GM21381 (cell line): ENCODE results near the gene SOX6.
"Not testable (repeated sequence)": the region's sequence is repeated elsewhere in the genome, so short reads cannot be mapped to it uniquely, and the experiment has no call there.

Source experiments
- ATAC-seq: cut with Tn5 transposase; IDR thresholded peaks from one replicate; pipeline ENCODE4 v1.9.1; 2021; ENCODE audit warnings: mild to moderate bottlenecking, moderate library complexity; ENCODE audit not compliant: unreplicated experiment

Gene SOX6

DNA sequence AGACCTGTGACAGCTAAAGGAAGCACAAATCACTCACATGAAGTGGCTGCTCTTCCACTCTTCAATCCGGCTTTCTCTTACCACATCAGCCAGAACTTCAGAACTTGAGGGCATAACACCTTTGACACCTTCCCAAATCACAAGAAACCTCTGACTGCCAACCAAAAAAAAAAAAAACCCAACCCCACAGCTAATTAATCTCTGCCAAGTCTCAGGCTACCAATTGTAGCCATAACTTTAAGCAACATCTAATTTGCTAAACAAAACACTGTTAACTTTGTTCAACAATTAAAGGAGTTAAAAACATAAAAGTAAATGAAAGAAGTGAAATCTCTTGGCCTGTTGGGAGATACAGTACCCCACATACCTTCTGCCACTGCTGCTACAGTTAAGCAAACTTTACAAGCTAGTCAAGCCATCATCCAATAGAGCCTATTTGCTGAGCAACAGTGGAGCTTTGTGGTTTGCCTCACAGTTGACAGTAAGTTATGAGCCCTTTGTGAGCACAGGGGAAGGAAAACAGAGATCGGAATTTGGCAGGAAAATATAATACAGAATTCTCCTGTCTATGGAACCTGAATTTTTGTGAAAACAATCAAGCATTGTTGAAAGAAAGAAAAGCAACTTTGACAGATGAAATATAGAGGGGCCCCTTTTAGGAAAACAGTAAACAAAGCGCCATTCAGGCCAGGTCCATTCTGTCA lies at the start of gene SOX6:
Gene SOX6, minus strand, starts transcription at position 490 of the 704 bp plus-strand sequence. CDS start 15,298 bp downstream, outside the sequence.
- ATAC-seq: no peak

DNA sequence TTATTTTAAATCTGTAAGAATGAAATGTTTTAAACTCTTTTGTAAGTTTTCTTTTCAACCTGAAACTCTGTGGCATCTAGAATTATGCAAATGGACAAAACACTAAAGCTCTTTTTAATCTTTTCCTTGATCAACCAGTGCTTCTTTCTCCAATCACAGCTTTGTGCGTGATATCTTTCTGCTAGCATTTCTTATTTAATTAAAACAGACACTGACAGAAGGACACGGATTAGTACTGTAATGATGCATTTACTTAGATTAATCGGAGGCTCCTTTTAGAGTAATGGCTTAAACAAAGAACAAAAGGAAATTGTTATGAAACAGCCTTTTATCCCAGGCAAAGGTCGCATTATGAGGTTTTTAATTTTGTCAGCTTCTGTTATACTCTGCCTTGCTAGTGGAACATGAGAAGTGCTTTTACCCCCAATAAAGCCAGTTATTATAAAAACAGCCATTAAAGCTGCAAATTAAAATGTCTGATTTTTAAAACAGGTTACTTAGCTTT lies 48.5 kb upstream of the SOX6 start:
- ATAC-seq: no peak

DNA sequence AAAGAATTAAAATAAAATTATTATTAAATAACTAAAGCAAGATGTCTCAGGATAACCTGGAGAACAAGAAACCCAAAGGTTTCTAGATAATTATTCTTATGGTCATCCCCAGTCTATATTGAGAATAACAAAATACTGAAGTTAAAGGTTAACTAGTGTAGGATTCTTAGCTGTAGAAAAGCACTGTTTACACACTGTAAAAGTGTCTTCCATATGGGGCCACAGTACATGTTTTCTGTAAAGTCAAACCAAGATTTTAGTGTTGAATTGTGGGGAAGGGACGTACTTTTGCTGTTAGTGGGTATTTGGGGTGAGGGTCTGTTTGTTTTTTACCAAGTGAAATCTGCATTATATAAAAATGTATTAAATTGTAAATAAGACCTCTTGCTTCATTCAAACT lies 47.5 kb upstream of the SOX6 start:
- no peak for ATAC-seq

DNA sequence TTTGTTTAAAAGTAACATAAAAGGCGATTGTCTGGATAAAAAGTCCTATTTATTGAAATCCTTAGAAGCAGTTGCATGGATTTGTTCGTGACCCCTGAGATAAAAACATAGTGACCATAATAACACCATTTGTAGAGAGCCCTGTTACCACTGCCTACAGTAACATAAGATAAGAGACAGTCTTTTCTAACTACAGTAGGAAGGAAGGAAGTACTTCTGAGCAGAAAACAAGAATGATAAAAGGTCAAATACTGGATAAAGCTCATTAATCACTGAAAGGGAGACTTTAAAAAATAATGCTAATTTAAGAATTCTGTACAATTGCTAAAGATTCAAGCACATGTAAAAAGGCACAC lies 47.1 kb upstream of the SOX6 start:
- no peak for ATAC-seq

DNA sequence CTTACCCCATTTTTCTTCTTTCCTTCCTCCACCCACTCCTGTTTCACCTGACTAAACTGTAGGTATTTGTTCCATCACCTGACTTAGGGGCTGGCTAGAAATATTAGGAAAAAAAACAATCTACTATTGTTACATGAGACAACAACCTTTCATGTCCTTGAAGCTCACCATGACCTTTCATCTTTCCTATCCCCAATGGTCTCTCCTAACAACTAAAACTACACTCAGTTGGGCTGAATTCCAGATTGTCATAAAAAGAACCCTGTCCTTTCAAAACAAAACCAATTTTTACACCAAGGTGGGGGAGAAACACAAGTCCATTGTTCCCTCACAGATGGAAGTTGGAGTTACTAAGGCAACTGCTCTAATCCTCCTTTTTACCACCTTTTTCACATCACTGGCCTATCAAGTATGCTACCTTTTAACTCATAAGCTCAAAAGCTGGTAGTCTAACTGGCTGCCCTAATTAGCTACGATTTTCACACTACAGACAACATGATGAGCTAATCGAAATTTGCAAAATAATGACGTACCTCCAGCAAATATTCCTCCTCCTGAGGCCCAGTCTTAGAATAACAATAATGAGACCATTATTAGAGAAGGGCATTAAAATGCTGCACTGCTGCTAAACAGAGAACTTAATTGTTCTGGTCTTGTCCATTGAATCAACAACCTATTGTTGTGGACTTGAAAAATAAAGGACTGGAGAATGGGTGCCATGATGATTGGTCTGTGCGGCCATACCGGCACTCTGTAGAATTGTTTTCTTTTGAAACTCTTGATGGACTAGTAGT lies 46.5 kb upstream of the SOX6 start:
- ATAC-seq: no peak

DNA sequence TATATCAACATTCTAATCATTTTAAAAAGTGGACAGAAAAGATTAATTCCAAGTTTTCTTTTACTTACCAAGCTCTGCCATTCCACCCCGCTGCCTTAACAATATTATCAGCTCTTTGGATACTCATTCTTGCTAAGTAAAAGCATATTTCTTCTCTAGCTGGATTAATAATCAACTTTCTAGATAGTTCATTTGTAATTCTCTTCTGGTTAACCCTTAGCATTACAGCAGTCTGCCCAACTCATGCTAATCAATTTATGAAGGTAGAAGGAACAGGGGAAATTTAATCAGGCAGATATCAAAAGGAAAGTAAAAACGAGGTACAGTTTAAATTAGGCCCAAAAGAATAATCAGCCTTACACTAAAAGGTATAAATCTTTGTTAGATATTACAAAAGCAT lies 41.0 kb upstream of the SOX6 start:
- ATAC-seq: no peak

DNA sequence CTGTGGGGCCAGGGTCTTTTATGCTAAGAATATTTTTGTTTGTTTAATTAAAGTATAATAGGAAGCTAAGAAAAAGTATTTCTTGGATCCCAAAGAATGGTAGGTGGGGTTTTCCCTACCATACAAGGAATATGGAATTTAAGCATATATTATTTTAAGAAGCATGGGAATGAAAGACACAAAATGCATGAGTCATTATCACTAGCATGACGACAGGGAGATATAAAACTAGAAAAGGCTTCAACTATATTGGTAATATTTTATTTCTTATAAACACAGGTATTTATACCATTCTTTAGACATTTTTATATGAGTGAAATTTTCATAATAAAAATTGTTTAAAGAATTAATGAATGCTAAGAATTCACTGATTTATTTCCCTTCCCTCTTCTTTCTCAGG lies 39.3 kb upstream of the SOX6 start:
- ATAC-seq: no peak

DNA sequence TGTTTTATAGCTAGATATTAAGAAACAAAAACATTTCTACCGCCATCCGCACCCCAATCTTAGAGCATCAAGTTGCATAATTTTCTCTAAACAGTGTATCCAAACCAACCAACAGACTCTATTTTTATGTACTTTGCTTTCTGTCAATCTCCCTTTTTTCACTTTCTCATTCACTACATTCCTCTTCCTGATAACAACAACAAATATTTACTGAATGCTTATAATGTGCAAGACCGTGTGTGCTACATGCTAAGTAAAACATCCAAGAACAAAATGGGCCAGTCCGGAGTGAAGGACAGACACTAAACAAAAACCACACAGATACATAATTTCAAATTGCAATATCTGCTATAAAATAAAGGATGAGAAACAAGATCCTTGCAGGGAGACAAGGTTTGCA lies 38.6 kb upstream of the SOX6 start:
- no peak for ATAC-seq

DNA sequence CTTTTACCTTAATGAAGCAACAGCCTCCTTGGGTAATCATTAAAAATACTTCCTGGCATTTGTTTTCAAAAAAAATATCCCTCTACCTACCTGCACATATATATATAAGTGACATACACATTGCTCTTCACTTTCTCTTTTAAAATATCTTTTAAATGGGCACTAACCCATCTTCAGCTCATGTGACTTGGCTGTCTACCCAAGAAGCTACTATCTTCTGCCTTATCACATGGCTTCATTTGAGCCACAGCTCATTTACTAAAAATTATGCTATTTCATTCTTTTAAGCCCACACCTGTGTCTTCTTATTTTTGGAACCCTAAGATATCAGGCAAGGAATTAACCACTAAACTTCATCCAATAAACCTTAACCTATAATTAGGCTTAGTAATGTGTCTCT lies 37.0 kb upstream of the SOX6 start:
- no peak for ATAC-seq

DNA sequence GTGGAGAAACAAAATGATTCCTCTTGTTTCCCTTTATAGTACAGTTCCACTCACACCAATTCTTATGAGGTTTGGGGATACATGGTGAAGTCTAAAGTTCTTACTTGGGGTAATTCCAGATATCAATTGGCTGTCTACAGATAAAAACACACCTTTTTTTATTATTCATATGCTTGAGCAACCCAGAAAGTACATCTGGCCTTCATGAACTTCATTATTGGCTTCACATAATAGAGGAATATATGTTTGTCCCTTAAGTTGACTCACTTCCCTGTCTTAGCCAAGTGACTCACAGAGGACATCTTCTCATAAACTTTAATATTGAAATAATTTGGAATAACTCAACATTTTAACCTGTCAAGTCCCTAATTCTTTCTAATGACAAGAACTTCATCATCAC lies 36.3 kb upstream of the SOX6 start:
- ATAC-seq: no peak

DNA sequence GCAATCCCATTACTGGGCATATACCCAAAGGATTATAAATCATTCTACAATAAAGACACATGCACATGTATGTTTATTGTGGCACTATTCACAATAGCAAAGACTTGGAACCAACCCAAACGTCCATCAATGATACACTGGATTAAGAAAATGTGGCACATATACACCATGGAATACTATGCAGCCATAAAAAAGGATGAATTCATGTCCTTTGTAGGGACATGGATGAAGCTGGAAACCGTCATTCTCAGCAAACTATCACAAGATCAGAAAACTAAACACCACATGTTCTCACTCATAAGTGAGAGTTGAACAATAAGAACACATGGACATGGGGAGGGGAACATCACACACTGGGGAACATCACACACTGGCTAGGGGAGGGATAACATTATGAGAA lies 34.5 kb upstream of the SOX6 start:
- ATAC-seq: not testable (repeated sequence)

DNA sequence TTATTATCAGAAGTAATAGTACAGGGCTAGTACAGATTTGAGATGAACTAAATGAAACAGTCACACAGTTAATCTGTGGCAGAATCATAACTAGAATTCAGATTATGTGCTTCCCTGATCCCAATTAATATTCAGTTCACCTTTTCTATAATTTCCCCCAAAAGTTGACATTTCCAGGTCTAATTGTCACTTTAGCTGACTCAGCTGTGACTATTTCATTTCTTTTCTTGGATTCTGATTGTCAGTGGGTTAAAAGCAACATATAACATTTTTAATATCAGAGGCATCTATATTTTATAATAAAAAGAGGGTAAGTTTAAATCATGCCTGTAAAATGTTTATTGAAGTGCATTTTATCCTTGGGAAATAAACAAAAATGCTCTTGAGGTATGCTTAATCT lies 28.8 kb upstream of the SOX6 start:
- no peak for ATAC-seq

DNA sequence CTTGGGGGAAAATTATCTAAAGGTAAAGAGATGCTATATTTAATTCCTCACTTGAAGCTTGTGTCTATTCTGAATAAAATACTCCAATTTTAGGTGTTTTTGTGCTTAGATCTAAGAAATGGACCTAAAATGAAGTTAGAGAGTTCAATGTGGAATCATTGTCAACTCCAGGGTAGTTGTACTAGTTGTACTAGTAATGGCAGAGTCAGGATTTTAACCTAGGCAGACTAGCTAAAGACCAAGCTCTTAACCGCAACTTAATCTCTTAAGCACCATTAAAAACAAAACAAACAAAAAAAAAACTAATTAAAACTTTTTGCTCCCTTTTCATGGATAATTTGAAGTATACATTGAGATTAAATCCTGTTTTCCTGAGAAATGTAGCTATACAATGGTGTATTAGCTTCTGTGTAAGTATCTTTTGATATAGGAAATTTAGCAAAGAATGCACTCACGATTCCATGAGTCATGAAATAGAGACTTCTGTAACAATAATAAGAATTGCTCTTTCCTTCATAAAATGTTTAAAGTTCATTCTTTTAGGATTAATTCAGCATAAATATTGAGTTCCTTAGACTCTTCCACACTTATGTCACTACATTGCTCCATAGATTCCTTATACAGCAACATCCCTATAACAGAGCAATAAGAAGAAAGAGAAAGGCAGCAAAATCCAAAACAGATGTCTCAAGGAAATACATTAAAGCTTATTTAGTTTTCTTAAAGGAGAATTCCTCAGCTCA lies 26.5 kb upstream of the SOX6 start:
- ATAC-seq: no peak

DNA sequence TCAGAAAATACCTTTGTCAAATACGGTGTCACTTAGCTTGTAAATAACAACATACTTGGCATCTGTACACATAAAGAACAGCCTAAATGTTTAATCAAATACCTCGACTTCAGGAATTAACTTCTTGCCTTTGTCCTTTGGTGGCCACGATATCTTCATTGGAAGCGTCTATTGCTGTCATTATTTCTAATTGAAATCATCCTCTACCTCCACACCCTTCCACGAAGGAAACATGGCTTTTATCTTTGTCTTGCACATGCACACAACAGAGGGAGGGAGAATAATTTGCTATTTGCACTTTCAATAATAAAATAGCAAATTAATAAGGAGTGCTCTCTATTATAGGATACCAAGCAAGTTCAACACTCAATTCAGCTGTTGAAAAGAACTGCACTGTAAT lies 25.8 kb upstream of the SOX6 start:
- ATAC-seq: no peak

DNA sequence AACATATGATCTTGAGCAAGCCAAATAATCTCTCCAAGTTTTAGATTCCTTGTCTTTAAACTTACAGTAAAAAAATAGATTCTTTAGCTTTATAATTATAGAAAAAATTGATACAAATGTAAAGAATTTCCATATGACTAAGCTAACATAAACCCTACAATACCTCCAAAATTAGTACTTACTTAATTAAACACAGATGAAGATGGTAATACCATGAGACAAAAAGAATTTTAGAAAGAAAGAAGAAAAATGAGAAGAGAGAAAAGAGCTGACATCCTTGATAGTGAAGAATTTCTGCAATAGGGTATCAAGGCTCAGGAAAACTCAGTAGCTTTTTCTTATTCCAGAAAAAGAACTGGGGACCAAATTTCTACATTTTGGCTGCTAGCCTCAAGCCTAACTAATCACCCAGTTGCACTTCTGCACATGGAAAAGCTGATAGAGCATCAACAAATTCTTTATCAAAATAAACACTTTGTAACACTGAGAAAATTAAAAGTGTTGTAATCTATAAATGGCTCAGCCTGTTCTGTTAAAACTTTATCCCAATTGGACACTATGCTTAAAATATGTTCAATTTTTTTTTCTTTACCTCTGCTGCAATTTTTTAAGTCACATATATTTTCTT lies 24.7 kb upstream of the SOX6 start:
- ATAC-seq: no peak

DNA sequence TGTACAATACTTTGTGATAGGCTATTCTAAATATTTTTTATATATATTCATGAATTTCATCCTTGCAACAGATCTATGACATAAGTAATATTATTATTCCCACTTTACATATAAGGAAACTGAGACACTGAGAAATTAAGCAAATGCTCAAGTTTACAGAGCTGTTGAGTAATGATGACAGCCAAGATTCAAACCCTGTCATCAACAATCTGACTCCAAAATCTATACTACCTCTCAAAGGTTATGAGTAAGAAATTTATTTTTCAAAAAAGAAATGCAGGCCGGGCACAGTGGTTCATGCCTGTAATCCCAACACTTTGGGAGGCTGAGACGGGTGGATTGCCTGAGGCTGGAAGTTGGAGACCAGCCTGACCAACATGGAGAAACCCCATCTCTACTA lies 22.6 kb upstream of the SOX6 start:
- ATAC-seq: no peak

DNA sequence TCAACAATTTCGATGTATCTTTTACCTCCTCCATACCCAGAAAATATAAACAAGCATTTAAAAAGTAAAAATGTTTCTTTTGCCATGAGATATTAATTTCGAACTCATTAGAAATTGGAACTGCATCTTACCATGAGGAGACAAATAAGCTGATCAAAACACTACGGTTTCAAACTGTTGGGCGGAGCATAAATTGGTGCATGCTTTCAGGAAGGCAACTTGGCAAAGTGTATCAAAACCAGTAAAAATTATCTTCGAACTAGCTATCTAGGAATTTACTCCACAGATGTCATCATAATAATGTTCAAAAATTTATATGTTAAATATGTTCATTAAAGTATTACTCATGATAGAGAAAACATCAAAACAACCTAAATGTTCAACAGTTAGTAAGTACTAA lies 21.4 kb upstream of the SOX6 start:
- ATAC-seq: no peak

DNA sequence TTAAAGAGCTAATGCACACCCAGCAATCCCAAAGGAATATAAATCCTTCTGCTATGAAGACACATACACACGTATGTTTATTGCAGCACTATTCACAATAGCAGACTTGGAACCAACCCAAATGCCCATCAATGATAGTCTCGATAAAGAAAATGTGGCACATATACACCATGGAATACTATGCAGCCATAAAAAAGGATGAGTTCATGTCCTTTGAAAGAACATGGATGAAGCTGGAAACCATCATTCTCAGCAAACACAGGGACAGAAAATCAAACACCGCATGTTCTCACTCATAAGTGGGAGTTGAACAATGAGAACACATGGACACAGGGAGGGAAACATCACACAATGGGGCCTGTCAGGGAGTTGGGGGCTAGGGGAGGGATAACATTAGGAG lies 19.3 kb upstream of the SOX6 start:
- not testable (repeated sequence) for ATAC-seq

DNA sequence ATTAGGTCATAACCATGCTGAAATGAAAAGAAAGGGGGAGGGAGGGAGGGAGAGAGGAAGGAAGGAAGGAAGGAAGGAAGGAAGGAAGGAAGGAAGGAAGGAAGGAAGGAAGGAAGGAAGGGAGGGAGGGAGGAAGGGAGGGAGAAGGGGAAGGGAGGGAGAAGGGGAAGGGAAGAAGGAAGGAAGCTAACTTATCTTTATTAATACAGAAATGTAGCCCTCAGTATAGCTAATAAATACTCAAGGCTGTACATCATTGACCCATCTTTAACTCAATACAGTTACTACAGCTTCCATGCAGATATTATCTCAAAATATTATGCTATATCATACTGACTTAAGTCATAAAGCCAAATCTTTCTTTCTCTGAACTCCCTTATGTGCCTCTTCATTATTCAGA lies 17.4 kb upstream of the SOX6 start:
- ATAC-seq: no peak

DNA sequence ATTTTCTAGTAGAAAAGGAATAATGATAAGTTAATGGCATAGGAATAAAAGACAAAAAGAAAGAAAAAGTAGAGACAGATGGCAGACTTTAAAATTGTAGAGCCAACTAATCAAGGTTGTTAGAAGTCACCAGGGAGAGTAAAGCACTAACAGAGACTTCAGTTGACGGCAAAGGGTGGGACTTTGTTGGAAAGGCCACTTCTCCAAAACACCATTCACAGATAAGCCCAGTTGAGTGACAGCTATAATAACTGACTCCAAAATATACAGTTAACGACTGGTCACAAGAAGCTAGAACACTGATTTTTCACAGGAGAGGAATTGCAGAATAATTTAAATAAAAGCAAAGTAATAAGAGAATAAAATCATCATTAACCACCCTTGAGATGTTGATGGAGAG lies 16.0 kb upstream of the SOX6 start:
- ATAC-seq: no peak

DNA sequence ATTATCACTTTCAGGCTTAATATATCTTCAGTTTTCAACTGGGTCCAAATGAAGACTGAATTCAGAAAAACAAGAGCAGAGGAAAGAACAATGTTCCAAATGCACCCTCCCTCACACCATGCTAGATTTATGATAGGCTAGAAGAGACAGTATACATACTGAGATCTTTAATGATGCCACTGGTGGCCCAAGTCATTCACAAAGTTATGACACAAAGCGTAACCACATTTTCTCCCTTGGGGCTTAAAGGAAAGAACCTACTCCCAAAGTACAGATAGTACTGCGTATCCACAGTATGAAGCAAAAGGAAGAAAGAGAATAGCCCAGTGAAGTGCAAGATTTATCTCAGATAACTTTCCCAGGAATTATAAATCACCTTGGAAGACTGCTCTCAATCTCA lies 10.9 kb upstream of the SOX6 start:
- no peak for ATAC-seq
